ENCODE data around the gene TOP3A. TPM values are rescaled to one million over a fixed set of nuclear protein-coding genes. Genes with fewer than 3 reads are reported as not detected.

Gene TOP3A
- total and polyA plus RNA-seq, 2 experiments from 2014 or later, result 21.7 to 76.7 TPM

GRCh38 chr17:18327556-18327955 lies 12.8 kb upstream of the TOP3A start (continued):
- TF ChIP-seq, protein P1, sequence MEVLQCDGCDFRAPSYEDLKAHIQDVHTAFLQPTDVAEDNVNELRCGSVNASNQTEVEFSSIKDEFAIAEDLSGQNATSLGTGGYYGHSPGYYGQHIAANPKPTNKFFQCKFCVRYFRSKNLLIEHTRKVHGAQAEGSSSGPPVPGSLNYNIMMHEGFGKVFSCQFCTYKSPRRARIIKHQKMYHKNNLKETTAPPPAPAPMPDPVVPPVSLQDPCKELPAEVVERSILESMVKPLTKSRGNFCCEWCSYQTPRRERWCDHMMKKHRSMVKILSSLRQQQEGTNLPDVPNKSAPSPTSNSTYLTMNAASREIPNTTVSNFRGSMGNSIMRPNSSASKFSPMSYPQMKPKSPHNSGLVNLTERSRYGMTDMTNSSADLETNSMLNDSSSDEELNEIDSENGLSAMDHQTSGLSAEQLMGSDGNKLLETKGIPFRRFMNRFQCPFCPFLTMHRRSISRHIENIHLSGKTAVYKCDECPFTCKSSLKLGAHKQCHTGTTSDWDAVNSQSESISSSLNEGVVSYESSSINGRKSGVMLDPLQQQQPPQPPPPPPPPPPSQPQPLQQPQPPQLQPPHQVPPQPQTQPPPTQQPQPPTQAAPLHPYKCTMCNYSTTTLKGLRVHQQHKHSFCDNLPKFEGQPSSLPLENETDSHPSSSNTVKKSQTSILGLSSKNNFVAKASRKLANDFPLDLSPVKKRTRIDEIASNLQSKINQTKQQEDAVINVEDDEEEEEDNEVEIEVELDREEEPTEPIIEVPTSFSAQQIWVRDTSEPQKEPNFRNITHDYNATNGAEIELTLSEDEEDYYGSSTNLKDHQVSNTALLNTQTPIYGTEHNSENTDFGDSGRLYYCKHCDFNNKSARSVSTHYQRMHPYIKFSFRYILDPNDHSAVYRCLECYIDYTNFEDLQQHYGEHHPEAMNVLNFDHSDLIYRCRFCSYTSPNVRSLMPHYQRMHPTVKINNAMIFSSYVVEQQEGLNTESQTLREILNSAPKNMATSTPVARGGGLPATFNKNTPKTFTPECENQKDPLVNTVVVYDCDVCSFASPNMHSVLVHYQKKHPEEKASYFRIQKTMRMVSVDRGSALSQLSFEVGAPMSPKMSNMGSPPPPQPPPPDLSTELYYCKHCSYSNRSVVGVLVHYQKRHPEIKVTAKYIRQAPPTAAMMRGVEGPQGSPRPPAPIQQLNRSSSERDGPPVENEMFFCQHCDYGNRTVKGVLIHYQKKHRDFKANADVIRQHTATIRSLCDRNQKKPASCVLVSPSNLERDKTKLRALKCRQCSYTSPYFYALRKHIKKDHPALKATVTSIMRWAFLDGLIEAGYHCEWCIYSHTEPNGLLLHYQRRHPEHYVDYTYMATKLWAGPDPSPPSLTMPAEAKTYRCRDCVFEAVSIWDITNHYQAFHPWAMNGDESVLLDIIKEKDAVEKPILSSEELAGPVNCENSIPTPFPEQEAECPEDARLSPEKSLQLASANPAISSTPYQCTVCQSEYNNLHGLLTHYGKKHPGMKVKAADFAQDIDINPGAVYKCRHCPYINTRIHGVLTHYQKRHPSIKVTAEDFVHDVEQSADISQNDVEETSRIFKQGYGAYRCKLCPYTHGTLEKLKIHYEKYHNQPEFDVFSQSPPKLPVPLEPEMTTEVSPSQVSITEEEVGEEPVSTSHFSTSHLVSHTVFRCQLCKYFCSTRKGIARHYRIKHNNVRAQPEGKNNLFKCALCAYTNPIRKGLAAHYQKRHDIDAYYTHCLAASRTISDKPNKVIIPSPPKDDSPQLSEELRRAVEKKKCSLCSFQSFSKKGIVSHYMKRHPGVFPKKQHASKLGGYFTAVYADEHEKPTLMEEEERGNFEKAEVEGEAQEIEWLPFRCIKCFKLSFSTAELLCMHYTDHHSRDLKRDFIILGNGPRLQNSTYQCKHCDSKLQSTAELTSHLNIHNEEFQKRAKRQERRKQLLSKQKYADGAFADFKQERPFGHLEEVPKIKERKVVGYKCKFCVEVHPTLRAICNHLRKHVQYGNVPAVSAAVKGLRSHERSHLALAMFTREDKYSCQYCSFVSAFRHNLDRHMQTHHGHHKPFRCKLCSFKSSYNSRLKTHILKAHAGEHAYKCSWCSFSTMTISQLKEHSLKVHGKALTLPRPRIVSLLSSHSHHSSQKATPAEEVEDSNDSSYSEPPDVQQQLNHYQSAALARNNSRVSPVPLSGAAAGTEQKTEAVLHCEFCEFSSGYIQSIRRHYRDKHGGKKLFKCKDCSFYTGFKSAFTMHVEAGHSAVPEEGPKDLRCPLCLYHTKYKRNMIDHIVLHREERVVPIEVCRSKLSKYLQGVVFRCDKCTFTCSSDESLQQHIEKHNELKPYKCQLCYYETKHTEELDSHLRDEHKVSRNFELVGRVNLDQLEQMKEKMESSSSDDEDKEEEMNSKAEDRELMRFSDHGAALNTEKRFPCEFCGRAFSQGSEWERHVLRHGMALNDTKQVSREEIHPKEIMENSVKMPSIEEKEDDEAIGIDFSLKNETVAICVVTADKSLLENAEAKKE (CRISPR knock-in tag; IDR thresholded peaks at IDR 0.05), result no peak
- TF ChIP-seq POLR2AphosphoS5 (IDR thresholded peaks at IDR 0.05; ENCODE audit: low read depth) (no peak), ZNF331 (CRISPR knock-in tag; IDR thresholded peaks at IDR 0.05; ENCODE audit: low read depth) (no peak), CREB1 (CRISPR knock-in tag; IDR thresholded peaks at IDR 0.05; ENCODE audit: low read depth) (no peak)

DNA sequence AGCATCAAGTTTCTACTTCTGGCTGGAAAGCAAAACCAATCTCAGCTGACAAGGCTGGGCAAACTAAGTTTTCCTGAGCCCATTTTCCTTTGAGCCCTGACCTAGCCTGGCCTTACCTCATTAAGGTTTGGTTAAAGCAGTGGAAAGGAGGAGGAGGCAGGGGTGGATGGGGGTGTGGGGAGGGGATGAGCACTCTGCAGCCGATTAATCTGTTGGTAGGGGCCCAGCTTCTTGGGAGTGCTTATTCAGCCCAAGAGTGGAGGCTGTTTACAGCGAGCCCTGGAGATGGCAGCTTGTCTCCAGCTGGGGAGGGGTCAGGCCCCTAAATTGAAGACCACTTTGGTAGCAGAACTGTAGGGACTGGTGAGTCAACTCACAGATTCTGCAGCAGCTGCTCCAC lies 12.3 kb upstream of the TOP3A start:
- Histone ChIP-seq H3K4me1 (ENCODE audit: insufficient read depth) (no peaks in the 10 kb centered on the region), H3F3A (replicated peaks; ENCODE audit: low read depth) (no peaks in the 10 kb centered on the region; the same call in 1 of the 2 replicates), H3K4me2 (no peak overlapping the region), H3K79me2 (replicated peaks; ENCODE audit: insufficient read depth) (no peaks in the 10 kb centered on the region; the same call in 1 of the 2 replicates), H4K20me1 (replicated peaks; ENCODE audit: insufficient read depth) (peaks cover under 1% of the 10 kb centered on the region; the same call in 1 of the 2 replicates), H3K36me3 (ENCODE audit: insufficient read depth) (no peaks in the 10 kb centered on the region; the same call in 1 of the 2 replicates), H3K4me3 (no peak overlapping the region), H3K27ac (ENCODE audit: low read depth) (no peak overlapping the region), H3K27me3 (ENCODE audit: insufficient read depth) (no peaks in the 10 kb centered on the region), H3K9me2 (ENCODE audit: insufficient read depth) (no peaks in the 10 kb centered on the region), H2AFZ (no peak overlapping the region)
- Mint-ChIP-seq H3K4me1 (no peaks in the 10 kb centered on the region), H3K27ac (no peak overlapping the region), H3K4me3 (no peak overlapping the region), H3K27me3 (ENCODE audit: insufficient read depth, low read depth, poor library complexity) (peaks cover 8% of the 10 kb centered on the region), H3K9me3 (peaks cover 3% of the 10 kb centered on the region), H3K36me3 (ENCODE audit: low read depth) (peaks cover 63% of the 10 kb centered on the region)
- DNase-seq (ENCODE audit: low spot score), result no peak
- ATAC-seq, result no peak
- TF ChIP-seq CTCF (conservative IDR thresholded peaks at IDR 0.05; ENCODE audit: low read depth in 2 of 2), result no peak
- TF ChIP-seq JUNB (IDR thresholded peaks at IDR 0.05; ENCODE audit: unreplicated experiment), result no peak
- no peak for TF ChIP-seq NANOG (IDR thresholded peaks at IDR 0.05; ENCODE audit: borderline replicate concordance)
- no peak for TF ChIP-seq CREB1 (CRISPR knock-in tag; IDR thresholded peaks at IDR 0.05; ENCODE audit: low read depth)
- TF ChIP-seq, protein P1 (CRISPR knock-in tag; IDR thresholded peaks at IDR 0.05), result no peak

Data from GM23338 (cell line).